HG03432 (cell line): ENCODE results near the gene SVIL.
"Not testable (repeated sequence)": the region's sequence is repeated elsewhere in the genome, so short reads cannot be mapped to it uniquely, and the experiment has no call there.

Experiments
- ATAC-seq: cut with Tn5 transposase; IDR thresholded peaks from one replicate; pipeline ENCODE4 v1.9.1; 2021; ENCODE audit warnings: mild to moderate bottlenecking, moderate library complexity; ENCODE audit not compliant: unreplicated experiment

Gene SVIL

DNA sequence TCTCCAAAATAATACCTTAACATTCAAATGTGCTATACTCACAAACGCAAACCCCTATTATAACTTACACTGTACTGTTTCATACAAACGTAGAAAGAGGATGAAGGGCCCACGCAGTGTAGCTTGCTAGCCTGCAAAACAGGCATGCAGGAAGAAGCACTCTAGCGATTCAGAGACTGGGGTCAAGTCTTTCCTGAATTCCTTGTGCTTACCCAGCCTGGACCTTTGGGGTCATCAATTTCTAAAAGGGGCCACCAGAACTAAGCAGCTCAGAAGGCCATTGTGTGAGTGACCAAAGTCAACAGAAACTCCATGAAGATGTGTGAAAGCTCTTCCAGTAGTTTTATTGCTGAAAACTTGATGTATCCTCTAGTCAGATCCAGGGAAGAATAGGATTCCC lies 111.9 kb downstream of the SVIL start:
- ATAC-seq = no peak

- ATAC-seq = no peak
These were observed 112.5 kb downstream of the SVIL start for GRCh38 chr10:29522061-29522855.

GRCh38 chr10:29519659-29520058 lies 115.1 kb downstream of the SVIL start:
- no peak for ATAC-seq

DNA sequence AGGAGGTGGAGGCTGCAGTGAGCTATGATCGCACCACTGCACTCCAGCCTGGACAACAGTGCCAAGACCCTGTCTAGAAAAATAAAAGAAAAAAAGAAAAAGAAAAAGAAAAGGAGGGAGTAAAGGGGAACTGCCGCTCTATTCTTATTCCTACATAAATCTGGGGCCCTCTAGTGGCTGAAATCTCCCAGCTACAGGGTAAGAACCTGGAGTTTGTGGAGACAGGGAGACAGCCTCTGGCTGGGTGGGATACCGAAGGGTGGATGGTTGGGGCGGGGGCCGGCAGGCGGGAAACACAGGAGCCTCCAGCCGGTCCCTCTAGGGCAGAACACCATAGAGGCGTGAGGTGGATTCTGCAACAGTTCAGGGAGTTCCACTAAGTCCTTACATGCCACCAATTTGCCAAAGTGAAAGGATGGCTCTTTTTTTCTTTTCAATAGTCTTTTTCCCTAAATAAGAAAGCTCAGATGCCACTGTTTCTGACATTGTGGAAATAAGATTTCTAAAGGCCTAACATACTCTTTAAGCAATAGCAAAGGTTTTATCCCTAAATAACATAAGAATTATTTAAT lies 117.3 kb downstream of the SVIL start:
- no peak for ATAC-seq

DNA sequence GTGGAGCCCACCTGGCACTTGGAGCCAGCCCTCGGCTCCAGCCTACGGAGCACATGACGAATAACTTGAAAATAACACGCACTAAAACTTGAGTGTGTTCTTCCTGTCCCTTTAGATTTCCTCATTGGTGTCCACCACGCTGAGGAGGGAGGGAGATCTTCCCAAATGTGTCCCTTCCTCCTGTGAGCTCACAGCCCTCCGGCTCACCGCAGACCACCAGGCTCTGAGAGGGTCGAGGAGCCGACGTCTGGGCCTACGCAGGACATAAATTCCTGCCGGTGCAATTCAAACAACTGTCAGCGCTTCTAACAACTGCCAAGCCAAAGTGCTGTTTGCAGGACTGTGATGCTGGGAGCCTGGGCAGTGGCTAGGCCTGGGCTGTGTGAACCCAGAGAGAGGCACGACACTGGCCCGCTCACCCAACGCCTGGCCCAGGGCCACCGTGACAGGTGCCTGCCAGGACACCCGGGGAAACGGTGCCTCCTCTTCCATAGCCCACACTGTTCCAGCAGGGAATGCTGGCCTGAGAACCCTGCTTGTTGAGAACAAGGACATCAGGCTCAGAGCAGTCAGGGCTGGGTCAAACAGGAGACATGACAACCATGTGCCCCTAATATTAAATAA lies 118.3 kb downstream of the SVIL start:
- ATAC-seq = not testable (repeated sequence)

DNA sequence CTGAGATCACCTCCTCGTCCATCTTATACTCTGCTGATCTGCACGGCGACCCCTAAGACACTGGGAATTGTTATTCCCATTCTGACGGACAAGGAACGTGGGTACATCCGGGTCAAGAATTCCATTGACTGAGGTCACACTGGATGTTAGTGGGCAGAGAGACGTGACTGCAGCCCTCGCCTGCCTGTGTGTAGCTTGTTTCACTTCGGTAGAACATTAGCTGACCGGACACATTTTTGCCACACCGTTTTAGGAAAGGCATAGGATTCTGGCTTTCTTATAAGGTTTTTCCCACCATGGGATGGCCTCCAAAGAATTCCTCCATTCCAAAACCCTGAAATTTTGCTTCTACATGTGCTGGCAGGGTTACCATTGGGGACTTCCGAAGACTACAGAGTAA lies 118.9 kb downstream of the SVIL start:
- ATAC-seq = not testable (repeated sequence)

DNA sequence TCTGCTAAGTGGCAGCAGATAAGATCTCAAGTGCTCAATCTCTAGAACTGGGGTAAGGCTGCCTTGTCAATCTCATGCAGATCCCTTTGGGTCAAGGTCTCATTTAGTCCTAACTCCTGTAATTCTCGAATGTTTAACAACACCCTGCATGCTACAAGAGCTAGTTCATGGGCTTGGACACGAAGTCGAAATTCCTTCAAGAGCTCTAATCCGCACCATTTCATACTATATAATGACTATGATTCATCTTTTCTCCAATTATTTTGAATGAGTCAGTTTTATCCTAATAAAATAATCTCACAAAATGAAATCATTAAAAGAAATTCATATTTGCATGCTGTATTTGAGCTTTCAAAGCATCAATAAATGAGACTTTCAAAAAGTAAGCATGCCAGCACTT lies 119.7 kb downstream of the SVIL start:
- not testable (repeated sequence) for ATAC-seq

DNA sequence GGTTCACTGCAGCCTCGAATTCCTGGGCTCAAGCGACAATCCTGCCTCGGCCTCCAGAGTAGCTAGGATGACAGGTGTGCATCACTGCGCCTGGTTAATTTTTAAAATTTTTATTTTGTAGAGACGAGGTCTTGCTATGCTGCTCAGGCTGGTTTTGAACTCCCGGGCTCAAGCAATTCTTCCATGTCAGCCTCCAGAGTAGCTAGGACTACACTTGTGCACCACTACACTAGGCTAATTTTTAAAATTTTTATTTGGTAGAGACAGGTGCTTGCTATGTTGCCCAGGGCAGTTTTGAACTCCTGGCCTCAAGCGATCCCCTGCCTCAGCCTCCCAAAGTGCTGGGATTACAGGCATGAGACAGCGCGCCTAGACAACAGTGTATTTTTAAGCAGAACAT lies 120.5 kb downstream of the SVIL start:
- ATAC-seq = no peak

GRCh38 chr10:29512425-29512974 lies 122.3 kb downstream of the SVIL start:
- ATAC-seq = no peak

DNA sequence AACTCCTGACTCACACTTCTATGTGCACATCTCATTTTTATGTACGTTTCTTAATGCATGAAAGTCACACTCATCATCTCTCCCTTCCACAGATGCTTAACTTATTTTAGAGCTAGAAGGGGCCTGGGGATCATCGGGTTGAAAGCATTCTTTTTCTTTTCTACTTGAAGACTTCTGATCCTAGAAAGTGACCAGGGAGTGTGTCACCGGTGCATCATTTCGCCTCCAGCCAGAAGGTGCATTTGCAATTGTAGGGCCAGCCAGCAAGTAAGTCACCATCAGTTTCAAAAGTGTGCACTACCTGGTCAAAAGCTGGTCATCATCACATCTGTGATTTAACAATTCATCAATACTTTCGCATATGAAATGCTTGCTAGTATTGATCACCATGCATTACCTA lies 123.0 kb downstream of the SVIL start:
- not testable (repeated sequence) for ATAC-seq

DNA sequence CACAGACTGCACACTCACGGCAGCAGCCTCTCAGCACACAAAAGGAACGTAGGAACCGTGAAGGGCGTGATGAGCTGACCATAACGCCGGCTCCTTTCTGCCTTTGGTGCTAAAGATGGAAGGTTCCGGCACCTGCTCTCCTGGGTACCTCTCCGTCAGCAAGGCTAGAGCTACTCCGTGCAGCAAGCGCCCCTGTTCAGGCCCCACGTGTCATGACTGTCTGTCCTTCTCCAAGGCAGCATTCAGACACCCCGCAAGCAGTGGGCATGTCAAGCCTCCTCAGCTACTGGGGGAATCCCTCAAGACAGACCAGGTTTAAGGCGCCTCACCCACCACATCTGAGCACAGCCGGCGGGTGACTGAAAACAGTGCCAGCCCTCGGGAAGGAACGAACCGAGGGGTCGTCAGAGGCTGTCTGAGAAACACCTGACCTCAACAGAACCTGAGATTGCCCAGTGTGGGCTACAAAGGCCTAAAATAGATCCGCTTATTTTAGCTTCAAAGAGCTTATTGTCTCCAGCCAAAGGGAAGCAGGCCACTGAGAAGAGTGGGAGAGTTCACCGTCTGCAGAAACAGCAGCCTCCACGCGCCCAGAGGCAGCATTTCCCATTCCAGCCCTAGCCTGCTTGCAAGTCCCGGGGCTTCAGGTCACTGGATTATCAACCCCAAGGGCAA lies 124.2 kb downstream of the SVIL start:
- ATAC-seq = not testable (repeated sequence)

DNA sequence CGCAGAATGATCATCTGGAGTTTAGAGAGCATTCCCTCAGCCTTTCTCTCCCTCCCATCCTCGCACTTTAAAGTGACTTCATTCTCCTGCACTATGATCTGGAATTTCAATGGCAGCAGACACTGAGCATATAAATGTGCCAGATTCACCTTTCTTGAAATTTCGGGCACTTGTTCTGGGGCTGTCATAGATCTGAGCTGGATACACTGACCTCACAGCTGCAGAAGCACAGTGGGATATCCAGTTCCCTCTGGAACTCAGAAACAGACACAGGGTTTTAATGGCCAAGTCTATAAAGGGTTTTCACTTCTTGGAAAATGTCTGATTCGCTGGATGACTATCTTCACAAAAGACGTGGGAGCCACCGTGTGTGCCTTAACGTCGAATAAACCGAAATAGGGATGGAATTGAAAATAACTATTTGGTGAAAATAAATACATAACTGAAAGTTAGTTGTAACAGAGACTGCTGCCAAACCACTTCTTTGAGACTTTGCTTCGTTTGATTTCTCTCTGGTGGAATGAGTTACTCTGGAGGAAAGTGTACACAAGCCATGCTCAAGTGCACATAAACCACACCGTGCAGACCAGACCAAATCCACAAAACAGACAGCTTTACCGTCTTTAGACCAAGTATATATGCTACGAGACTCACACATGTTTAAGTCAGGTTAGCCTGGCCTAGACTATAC lies 126.1 kb downstream of the SVIL start:
- ATAC-seq = no peak

DNA sequence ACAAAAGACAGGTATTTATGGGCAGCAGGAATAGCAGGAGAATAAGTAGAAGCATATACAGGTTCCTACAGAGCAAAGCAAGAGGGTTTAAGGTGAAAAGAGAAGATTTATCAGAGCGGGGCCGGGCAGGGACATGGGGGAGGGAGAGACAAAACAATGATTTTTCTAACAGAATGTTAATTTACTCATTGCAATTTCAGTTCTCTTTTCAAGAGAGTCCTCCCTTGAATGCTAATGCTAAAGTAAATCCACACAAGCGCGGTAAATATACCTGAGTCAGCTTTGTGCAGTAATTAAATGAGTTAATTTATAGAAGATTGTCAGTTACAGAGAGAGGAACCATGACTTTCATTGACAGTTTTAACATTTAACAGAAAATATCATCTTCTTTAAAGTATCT lies 127.0 kb downstream of the SVIL start:
- ATAC-seq = not testable (repeated sequence)

DNA sequence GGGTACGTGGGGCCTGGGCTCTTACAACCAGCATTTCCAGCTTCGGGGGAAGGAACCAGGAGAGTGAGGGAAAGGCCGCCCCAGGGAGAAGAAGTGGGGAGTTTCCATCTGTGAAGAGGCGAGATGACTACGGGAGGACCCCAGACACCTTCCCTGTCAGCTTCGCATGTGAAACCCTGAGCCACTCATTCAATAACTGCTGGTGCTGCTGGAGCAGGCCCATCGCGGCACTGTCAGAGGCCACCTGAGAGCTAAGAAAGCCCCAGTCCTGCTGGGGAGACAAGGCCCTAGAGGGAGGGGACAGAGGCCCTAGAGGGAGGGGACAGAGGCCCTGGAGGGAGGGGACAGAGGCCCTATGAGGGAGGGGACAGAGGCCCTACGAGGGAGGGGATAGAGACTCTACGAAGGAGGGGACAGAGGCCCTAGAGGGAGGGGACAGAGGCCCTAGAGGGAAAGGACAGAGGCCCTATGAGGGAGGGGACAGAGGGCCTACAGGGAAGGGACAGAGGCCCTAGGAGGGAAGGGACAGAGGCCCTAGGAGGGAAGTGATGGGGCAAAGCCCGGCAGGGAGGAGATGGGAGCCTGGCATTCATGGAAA lies 128.3 kb downstream of the SVIL start:
- ATAC-seq = not testable (repeated sequence)

DNA sequence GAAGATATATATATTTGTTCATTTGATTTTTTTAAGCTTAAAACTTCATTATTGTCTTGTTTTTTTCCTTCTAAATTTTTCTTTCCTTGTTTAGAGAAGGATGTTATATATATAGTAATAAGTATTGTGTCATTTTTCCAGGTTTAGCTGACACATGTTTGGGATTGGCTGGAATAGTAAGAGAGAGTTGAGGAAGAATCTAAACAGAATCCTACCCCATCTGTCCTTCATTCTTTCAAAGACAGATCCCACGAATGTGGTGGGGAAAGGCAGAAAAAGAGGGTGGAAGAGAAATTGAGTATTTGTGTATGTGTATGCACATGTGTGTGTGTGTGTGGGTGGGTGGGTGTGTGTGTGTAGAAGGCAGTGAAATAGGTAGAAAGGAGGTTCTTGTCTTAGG lies 132.4 kb downstream of the SVIL start:
- no peak for ATAC-seq

- ATAC-seq = no peak
These were observed 133.1 kb downstream of the SVIL start for GRCh38 chr10:29501692-29502091.

DNA sequence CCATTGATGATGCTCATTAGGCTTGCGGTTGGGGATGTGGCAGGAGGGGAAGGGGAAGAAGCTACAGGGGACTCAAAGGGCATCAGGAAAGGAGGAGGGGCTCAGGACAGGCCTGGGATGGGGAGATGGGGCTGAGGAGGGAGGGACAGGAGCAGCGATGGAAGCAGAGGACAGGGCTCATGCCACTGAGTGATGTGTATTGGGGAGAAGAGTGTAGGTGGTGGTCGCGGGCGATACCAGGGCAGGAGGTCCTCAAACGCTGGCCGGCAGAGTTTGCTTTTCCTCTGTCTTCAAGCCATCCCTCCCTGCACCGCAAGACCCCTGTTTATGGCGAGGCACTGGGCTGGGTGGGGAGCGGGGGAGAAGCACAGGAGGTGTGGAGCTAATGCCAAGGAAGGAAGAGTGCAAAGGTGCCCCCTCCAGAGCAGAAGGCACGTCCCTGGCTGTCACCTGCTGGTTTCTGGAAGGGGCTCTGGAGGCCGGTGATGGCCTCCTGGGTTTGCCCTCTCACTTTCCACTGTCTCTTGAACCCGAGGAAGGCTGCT lies 134.7 kb downstream of the SVIL start:
- ATAC-seq = no peak

- peak; percentile 75 for ATAC-seq
These were observed 138.2 kb downstream of the SVIL start for GRCh38 chr10:29496341-29497162.

GRCh38 chr10:29495366-29495765 lies 139.4 kb downstream of the SVIL start:
- no peak for ATAC-seq
